ENCODE results near the gene RANBP17. TPM values are rescaled to one million over a fixed set of nuclear protein-coding genes. Genes with fewer than 3 reads are reported as not detected.

The RANBP17 gene
- total and polyA plus RNA-seq, 2 of the 4 experiments (the other 2 are of a cell fraction) = 8.2 to 29.0 TPM

DNA sequence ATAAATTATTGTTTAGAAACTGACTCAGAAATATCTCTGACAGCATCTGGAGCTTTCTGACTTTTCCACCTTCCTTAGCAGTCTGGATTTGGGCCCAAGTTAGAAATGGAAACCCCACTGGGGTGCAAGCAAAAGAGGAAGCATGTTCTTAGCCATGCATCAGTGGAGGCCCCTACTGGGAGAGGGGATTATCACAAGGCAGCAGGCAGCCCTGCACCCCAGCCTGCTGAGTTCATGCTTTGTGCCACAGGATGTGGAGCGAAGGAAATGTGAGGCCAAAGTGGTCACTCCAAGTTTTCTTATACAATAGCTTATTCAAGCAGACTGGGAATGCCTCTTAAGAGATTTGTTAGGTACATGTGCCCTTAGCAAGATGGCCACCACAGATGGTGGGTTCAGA, 300.8 kb downstream of the RANBP17 start:
- Histone ChIP-seq H4K20me1 (ENCODE audit: insufficient read depth, low read length) (no peaks in the 10 kb centered on the region), H2BK15ac (ENCODE audit: low read depth, low read length) (no peak overlapping the region), H4K5ac (ENCODE audit: low read depth, low read length) (no peak overlapping the region), H3K4me2 (ENCODE audit: low read depth, low read length) (no peak overlapping the region), H2AK5ac (ENCODE audit: low read depth, low read length) (no peak overlapping the region), H3K79me1 (ENCODE audit: low read depth in 1 of 2, low read length in 2 of 2) (no peaks in the 10 kb centered on the region), H4K8ac (ENCODE audit: low read depth in 2 of 2, low read length in 2 of 2) (no peak overlapping the region), H2AFZ (replicated peaks; ENCODE audit: low read length, poor library complexity) (no peak overlapping the region), H3K14ac (replicated peaks; ENCODE audit: low read depth, low read length) (no peak overlapping the region), H3K9me3 (ENCODE audit: control insufficient read depth, insufficient read depth, low read length) (no peaks in the 10 kb centered on the region), H3K4me1 (ENCODE audit: control insufficient read depth, insufficient read depth, low read length) (no peaks in the 10 kb centered on the region), H4K91ac (ENCODE audit: insufficient read depth, low read depth, low read length) (no peak overlapping the region), H3K36me3 (ENCODE audit: control insufficient read depth, insufficient read depth, low read length) (no peaks in the 10 kb centered on the region), H2AK9ac (replicated peaks; ENCODE audit: low read depth, low read length, poor library complexity) (no peak overlapping the region), H3K9ac (ENCODE audit: low read depth, low read length) (no peak overlapping the region), H3K27me3 (ENCODE audit: control insufficient read depth, insufficient read depth, low read length) (no peaks in the 10 kb centered on the region), H2BK5ac (ENCODE audit: low read depth, low read length, poor library complexity, severe bottlenecking) (no peak overlapping the region), H3K56ac (ENCODE audit: extremely low read depth, insufficient read depth, low read length) (no peak overlapping the region), H3K18ac (ENCODE audit: low read depth, low read length) (no peak overlapping the region), H3K23ac (ENCODE audit: low read depth, low read length) (no peak overlapping the region), H2BK20ac (ENCODE audit: low read depth, low read length) (no peak overlapping the region), H3K4me3 (ENCODE audit: insufficient read depth, low read depth, low read length) (no peak overlapping the region), H2BK120ac (ENCODE audit: low read depth, low read length) (no peak overlapping the region), H3K27ac (ENCODE audit: insufficient read depth, low read length) (no peak overlapping the region), H3K9me1 (ENCODE audit: insufficient read depth, low read length) (no peaks in the 10 kb centered on the region), H3K4ac (ENCODE audit: low read depth, low read length) (no peak overlapping the region)
- intact Hi-C loops (cut with micrococcal nuclease) (no loop called here), in situ Hi-C loops (cut with MboI; ENCODE audit: low sequenced_read_pairs) (loop anchor here (25.0 kb wide), 1 partner anchor 350 kb away; no protein-coding TSS in a partner anchor), dilution Hi-C loops (cut with HindIII; ENCODE audit: low sequenced_read_pairs, unreplicated experiment) (no loop called here)
- ChIA-PET CTCF (interaction anchor here (0.6 to 1.6 kb wide), 4 partner anchors 13 to 176 kb away, joined by 3 to 4 read pairs (median 4); no protein-coding TSS in a partner anchor), POLR2A (ENCODE audit: unreplicated experiment) (no interaction called here)
- BruUV-seq (replicated peaks) = no TSS peak
- TF ChIP-seq RAD21 (IDR thresholded peaks at IDR 0.05; ENCODE audit: low read length) (peak; percentile 27; the same call in 1 of the 2 replicates), NFE2L2 (IDR thresholded peaks at IDR 0.05; ENCODE audit: low read depth, low read length) (no peak)
- TF ChIP-seq, protein P1, sequence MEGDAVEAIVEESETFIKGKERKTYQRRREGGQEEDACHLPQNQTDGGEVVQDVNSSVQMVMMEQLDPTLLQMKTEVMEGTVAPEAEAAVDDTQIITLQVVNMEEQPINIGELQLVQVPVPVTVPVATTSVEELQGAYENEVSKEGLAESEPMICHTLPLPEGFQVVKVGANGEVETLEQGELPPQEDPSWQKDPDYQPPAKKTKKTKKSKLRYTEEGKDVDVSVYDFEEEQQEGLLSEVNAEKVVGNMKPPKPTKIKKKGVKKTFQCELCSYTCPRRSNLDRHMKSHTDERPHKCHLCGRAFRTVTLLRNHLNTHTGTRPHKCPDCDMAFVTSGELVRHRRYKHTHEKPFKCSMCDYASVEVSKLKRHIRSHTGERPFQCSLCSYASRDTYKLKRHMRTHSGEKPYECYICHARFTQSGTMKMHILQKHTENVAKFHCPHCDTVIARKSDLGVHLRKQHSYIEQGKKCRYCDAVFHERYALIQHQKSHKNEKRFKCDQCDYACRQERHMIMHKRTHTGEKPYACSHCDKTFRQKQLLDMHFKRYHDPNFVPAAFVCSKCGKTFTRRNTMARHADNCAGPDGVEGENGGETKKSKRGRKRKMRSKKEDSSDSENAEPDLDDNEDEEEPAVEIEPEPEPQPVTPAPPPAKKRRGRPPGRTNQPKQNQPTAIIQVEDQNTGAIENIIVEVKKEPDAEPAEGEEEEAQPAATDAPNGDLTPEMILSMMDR (conservative IDR thresholded peaks at IDR 0.05; ENCODE audit: low read depth, low read length) = peak; percentile 43
- no CpG with 5 or more reads among the region's 1 CpG for WGBS, 2 experiments (ENCODE audit: extremely low coverage in 2 of 2, insufficient read length in 1 of 2)
- DNase-seq (peak; percentile 25), ATAC-seq (ENCODE audit: low read depth) (peak; percentile 76)

All from IMR-90 (cell line).